H1 (cell line): ENCODE measurements around the gene KLHDC10. TPM values are rescaled to one million over a fixed set of nuclear protein-coding genes. Genes with fewer than 3 reads are reported as not detected.

Source experiments
- CTCF ChIA-PET: fragments of 300-600 bp; sonication (Branson Sonifier 250); formaldehyde crosslinking; loops from one replicate; lab custom pipeline; 2021; ENCODE audit not compliant: partially characterized antibody; lab: Charles Lee
- POLR2A ChIA-PET: fragments of 300-600 bp; sonication (Branson Sonifier 250); formaldehyde crosslinking; loops from one replicate; lab custom pipeline; 2021; ENCODE audit warnings: inconsistent platforms; ENCODE audit not compliant: partially characterized antibody; lab: Charles Lee
- DNase-seq, 2 experiments: peaks; one replicate each; pipeline versions ENCODE4 v3.0.0 to v3.0.0-alpha.2; 2010 to 2022; ENCODE audit warnings: low spot score in 2 of 2, low read depth in 1 of 2, mixed read lengths in 1 of 2
- FAIRE-seq: peaks from 2 replicates; lab custom pipeline; 2011; peaks lifted over from hg19 to GRCh38; lab: Jason Lieb, UNC
- H2AFZ ChIP-seq: 2 replicates; pipeline ENCODE4 v1.8.1; 2012; ENCODE audit warnings: low read length, inconsistent platforms
- H2AK5ac ChIP-seq: 2 replicates; pipeline ENCODE4 v1.6.1; 2013; ENCODE audit warnings: low read depth, low read length
- H2BK120ac ChIP-seq: replicated peaks from 2 replicates; pipeline ENCODE3; 2013; ENCODE audit warnings: low read depth, low read length, inconsistent platforms
- H2BK12ac ChIP-seq: 2 replicates; pipeline ENCODE4 v1.6.1; 2013; ENCODE audit warnings: low read depth, low read length
- H2BK15ac ChIP-seq: 2 replicates; pipeline ENCODE4 v1.6.1; 2013; ENCODE audit warnings: low read length
- H2BK20ac ChIP-seq: 2 replicates; pipeline ENCODE4 v1.6.1; 2013; ENCODE audit warnings: low read length
- H2BK5ac ChIP-seq: 2 replicates; pipeline ENCODE4 v1.6.1; 2013; ENCODE audit warnings: low read depth, low read length
- H3K14ac ChIP-seq: 2 replicates; pipeline ENCODE4 v1.6.1; 2013; ENCODE audit warnings: inconsistent platforms; ENCODE audit not compliant: insufficient read length
- H3K18ac ChIP-seq: 2 replicates; pipeline ENCODE4 v1.6.1; 2013; ENCODE audit warnings: low read length; ENCODE audit errors: extremely low read depth
- H3K23ac ChIP-seq: 2 replicates; pipeline ENCODE4 v1.6.1; 2013; ENCODE audit warnings: inconsistent platforms; ENCODE audit not compliant: insufficient read length
- H3K23me2 ChIP-seq: 2 replicates; pipeline ENCODE4 v1.6.1; 2013; ENCODE audit warnings: low read depth, low read length
- H3K27ac ChIP-seq: 2 replicates; pipeline ENCODE4 v1.6.1; 2011; ENCODE audit warnings: low read depth, low read length, inconsistent platforms
- H3K27me3 ChIP-seq, 4 experiments: replicated peaks in 1 of 4; 1 replicate in 1 of 4; 2 replicates in 3 of 4; pipeline versions ENCODE4 v1.6.1 to v1.8.1; 2011 to 2013; ENCODE audit warnings: low read length in 3 of 4, mild to moderate bottlenecking in 3 of 4, inconsistent platforms in 2 of 4, mixed read lengths in 2 of 4, moderate library complexity in 1 of 4; ENCODE audit not compliant: control insufficient read depth in 3 of 4, insufficient read depth in 3 of 4; ENCODE audit errors: extremely low read depth in 1 of 4
- H3K36me3 ChIP-seq, 4 experiments: 2 replicates each; pipeline versions ENCODE4 v1.6.1 to v1.8.1; 2011 to 2013; ENCODE audit warnings: mild to moderate bottlenecking in 4 of 4, low read length in 3 of 4, moderate library complexity in 2 of 4, control low read depth in 1 of 4, inconsistent platforms in 1 of 4; ENCODE audit not compliant: insufficient read depth in 4 of 4, control insufficient read depth in 2 of 4
- H3K4ac ChIP-seq: replicated peaks from 2 replicates; pipeline ENCODE3; 2013; ENCODE audit warnings: low read length, low read depth, mixed read lengths, inconsistent platforms; ENCODE audit not compliant: insufficient read length
- H3K4me1 ChIP-seq, 4 experiments: replicated peaks in 1 of 4; 1 replicate in 1 of 4; 2 replicates in 3 of 4; pipeline versions ENCODE4 v1.6.1 to v1.8.1; 2011 to 2013; ENCODE audit warnings: low read length in 3 of 4, inconsistent platforms in 2 of 4, mixed read lengths in 1 of 4; ENCODE audit not compliant: insufficient read depth in 4 of 4, control insufficient read depth in 3 of 4
- H3K4me2 ChIP-seq, 2 experiments: 2 replicates each; pipeline versions ENCODE4 v1.6.1 to v1.8.1; 2011 to 2013; ENCODE audit warnings: low read depth in 2 of 2, low read length in 2 of 2, control low read depth in 1 of 2, inconsistent platforms in 1 of 2, mild to moderate bottlenecking in 1 of 2; ENCODE audit not compliant: insufficient read depth in 1 of 2
- H3K4me3 ChIP-seq, 4 experiments: fragments of 200-600, 300-600 bp in 1 of 4; sonication (generic), shearing (Covaris generic), sonication (Bioruptor Twin) in 1 of 4; 2 replicates each; pipeline versions ENCODE4 v1.5.1 to v1.8.1; 2011 to 2016; ENCODE audit warnings: low read length in 4 of 4, low read depth in 3 of 4, control low read depth in 2 of 4, inconsistent platforms in 2 of 4, mild to moderate bottlenecking in 2 of 4, mixed read lengths in 1 of 4, moderate library complexity in 1 of 4; ENCODE audit not compliant: insufficient read depth in 2 of 4; ENCODE audit errors: extremely low read depth in 1 of 4
- H3K56ac ChIP-seq: replicated peaks from 2 replicates; pipeline ENCODE3; 2013; ENCODE audit warnings: low read depth, mild to moderate bottlenecking, mixed read lengths, low read length, inconsistent platforms; ENCODE audit not compliant: insufficient read length
- H3K79me1 ChIP-seq: 2 replicates; pipeline ENCODE4 v1.6.1; 2013; ENCODE audit warnings: low read depth, low read length, control low read depth
- H3K79me2 ChIP-seq, 2 experiments: 2 replicates each; pipeline versions ENCODE4 v1.6.1 to v1.8.1; 2012 to 2013; ENCODE audit warnings: low read length in 2 of 2, mild to moderate bottlenecking in 2 of 2, inconsistent platforms in 1 of 2; ENCODE audit not compliant: insufficient read depth in 2 of 2, control insufficient read depth in 1 of 2
- H3K9ac ChIP-seq, 4 experiments: replicated peaks in 1 of 4; 1 replicate in 1 of 4; 2 replicates in 3 of 4; pipeline versions ENCODE4 v1.6.1 to v1.8.1; 2011 to 2013; ENCODE audit warnings: low read depth in 3 of 4, low read length in 3 of 4, control low read depth in 2 of 4, mild to moderate bottlenecking in 2 of 4, moderate library complexity in 2 of 4, inconsistent platforms in 1 of 4; ENCODE audit errors: extremely low read depth in 1 of 4
- H3K9me3 ChIP-seq, 2 experiments: 2 replicates each; pipeline versions ENCODE4 v1.6.1 to v1.8.1; 2012 to 2013; ENCODE audit warnings: mild to moderate bottlenecking in 2 of 2, moderate library complexity in 2 of 2, control low read depth in 1 of 2, inconsistent platforms in 1 of 2, low read depth in 1 of 2, low read length in 1 of 2, mixed read lengths in 1 of 2; ENCODE audit not compliant: insufficient read depth in 2 of 2
- H4K20me1 ChIP-seq, 2 experiments: replicated peaks in 1 of 2; 2 replicates each; pipeline versions ENCODE3 to v1.8.1; 2011 to 2013; ENCODE audit warnings: inconsistent platforms in 2 of 2, low read length in 2 of 2, mild to moderate bottlenecking in 1 of 2; ENCODE audit not compliant: insufficient read depth in 2 of 2, control insufficient read depth in 1 of 2
- H4K5ac ChIP-seq: 2 replicates; pipeline ENCODE4 v1.6.1; 2013; ENCODE audit warnings: low read length, low read depth, mixed read lengths, inconsistent platforms; ENCODE audit not compliant: insufficient read length
- H4K8ac ChIP-seq: 2 replicates; pipeline ENCODE4 v1.8.0; 2013; ENCODE audit warnings: mild to moderate bottlenecking, moderate library complexity, low read length, inconsistent platforms; ENCODE audit not compliant: insufficient read depth; ENCODE audit errors: extremely low read depth
- H4K91ac ChIP-seq: replicated peaks from 2 replicates; pipeline ENCODE3; 2013; ENCODE audit warnings: low read length, mixed read lengths, inconsistent platforms; ENCODE audit not compliant: insufficient read length
- ATF2 ChIP-seq: IDR thresholded peaks from 2 replicates; pipeline ENCODE4 v1.6.1; 2012; ENCODE audit warnings: low read length, inconsistent platforms
- BACH1 ChIP-seq: IDR thresholded peaks from 2 replicates; pipeline ENCODE4 v1.6.1; 2012; ENCODE audit warnings: low read length, improper control_type of control experiment
- BRCA1 ChIP-seq: IDR thresholded peaks from 2 replicates; pipeline ENCODE4 v1.6.1; 2012; ENCODE audit warnings: low read depth, low read length, improper control_type of control experiment
- CBX5 ChIP-seq: fragments of 300-800, 300-1000 bp; sonication (generic); IDR thresholded peaks from 2 replicates; pipeline ENCODE4 v1.7.1; 2016; ENCODE audit warnings: antibody characterized with exemption, low read length, low read depth
- KDM1A ChIP-seq: fragments of 200-600, 300-600 bp; sonication (generic); IDR thresholded peaks from 2 replicates; pipeline ENCODE4 v1.7.1; 2016; ENCODE audit warnings: mild to moderate bottlenecking, low read length, borderline replicate concordance
- MAX ChIP-seq: IDR thresholded peaks from 2 replicates; pipeline ENCODE4 v1.6.1; 2012; ENCODE audit warnings: inconsistent platforms
- PHF8 ChIP-seq: fragments of 200-600 bp; sonication (generic); conservative IDR thresholded peaks from 2 replicates; pipeline ENCODE4 v1.7.1; 2012; ENCODE audit warnings: low read depth, mild to moderate bottlenecking, inconsistent platforms, low read length, moderate library complexity
- RXRA ChIP-seq: IDR thresholded peaks from 2 replicates; pipeline ENCODE4 v1.6.1; 2011; ENCODE audit warnings: low read depth, mild to moderate bottlenecking, low read length, moderate library complexity; ENCODE audit not compliant: insufficient read depth
- SAP30 ChIP-seq: fragments of 300-600 bp; sonication (generic); IDR thresholded peaks from 2 replicates; pipeline ENCODE4 v1.7.1; 2012; ENCODE audit warnings: low read length, moderate library complexity, mild to moderate bottlenecking, inconsistent platforms; ENCODE audit not compliant: insufficient read depth, insufficient replicate concordance
- TEAD4 ChIP-seq: IDR thresholded peaks from 2 replicates; pipeline ENCODE4 v1.6.1; 2012; ENCODE audit warnings: low read depth, low read length, inconsistent platforms, mixed read lengths
- USF2 ChIP-seq: IDR thresholded peaks from 2 replicates; pipeline ENCODE4 v1.6.1; 2011; ENCODE audit warnings: low read length, improper control_type of control experiment
- WGBS, 2 experiments: shearing (Covaris generic) in 1 of 2; methylation state at CpG; one replicate each; pipeline versions ENCODE4 v1.1.6 to v1.1.7; 2013 to 2015; ENCODE audit warnings: low lambda C conversion rate in 2 of 2, mixed read lengths in 2 of 2, inconsistent platforms in 1 of 2, low coverage in 1 of 2, missing lambda C conversion rate in 1 of 2; ENCODE audit not compliant: insufficient replicate concordance in 2 of 2, insufficient coverage in 1 of 2, insufficient read length in 1 of 2; ENCODE audit errors: extremely low coverage in 1 of 2, missing lambda C conversion rate in 1 of 2; 5-methylcytosine and 5-hydroxymethylcytosine counted together
- polyA plus RNA-seq, 7 experiments: library from polyadenylated mRNA; depleted of rRNA in 3 of 7; stranded (reverse) in 5 of 7; unstranded in 2 of 7; fragments of >200 nt in 5 of 7; fragments of 200-250 nt in 2 of 7; gene quantifications; 1 replicate in 5 of 7; 2 replicates in 1 of 7; 4 replicates in 1 of 7; pipeline versions ENCODE4 v1.2.1 to v1.2.3, GENCODE V29; 2011 to 2013; ENCODE audit warnings: missing spikeins in 2 of 7, mixed read lengths in 2 of 7
- total RNA-seq: library from RNA; stranded (reverse); fragmentation: NEBNext Ultra II Directional; extraction: Animal tissue kit (Norgen Biotek cat#: 25700); gene quantifications from 2 replicates; pipeline ENCODE4 v1.2.1, GENCODE V29; 2021

Gene KLHDC10
- total and polyA plus RNA-seq, 2 of the 8 experiments (the other 6 are each of a cell fraction or from before 2014, with no cell fraction given), result 6.6 to 14.5 TPM

GRCh38 chr7:130182990-130183389, 112.7 kb downstream of the KLHDC10 start:
- no peaks in the 10 kb centered on the region for H3K27me3 ChIP-seq
- POLR2A ChIA-PET, result interaction anchor here (1.2 kb wide), 1 partner anchor 22 kb away, joined by 3 read pairs; the partner anchor contains the start of gene TMEM209
- H3K79me2 ChIP-seq, result no peaks in the 10 kb centered on the region
- WGBS, 2 experiments, result 59% methylated on average over 2 of the region's 2 CpGs; no CpG with 5 or more reads in 1 of the 2 experiments
- H2BK120ac ChIP-seq, result no peak overlapping the region
- H3K79me1 ChIP-seq, result no peaks in the 10 kb centered on the region
- H3K18ac ChIP-seq, result no peak overlapping the region
- no peak overlapping the region for H4K91ac ChIP-seq
- no peak overlapping the region for H4K5ac ChIP-seq
- no peaks in the 10 kb centered on the region for H3K23me2 ChIP-seq
- H3K36me3 ChIP-seq, result peaks cover 7 to 47% (median 25%) of the 10 kb centered on the region in 4 experiments
- DNase-seq (no peak), FAIRE-seq (no peak)
- H3K4me3 ChIP-seq, result no peak overlapping the region
- H3K9ac ChIP-seq, result no peak overlapping the region
- H2BK12ac ChIP-seq, result no peak overlapping the region
- no peak overlapping the region for H2BK15ac ChIP-seq
- no peaks in the 10 kb centered on the region for H3K9me3 ChIP-seq
- no peaks in the 10 kb centered on the region for H4K20me1 ChIP-seq
- H2AK5ac ChIP-seq, result no peak overlapping the region
- H2AFZ ChIP-seq, result no peak overlapping the region
- H2BK20ac ChIP-seq, result no peak overlapping the region
- no peak overlapping the region for H4K8ac ChIP-seq
- no peak overlapping the region for H3K23ac ChIP-seq
- no peak overlapping the region for H3K56ac ChIP-seq
- CTCF ChIA-PET, result interaction anchor here (0.6 to 1.0 kb wide), 3 partner anchors 9 to 722 kb away, joined by 3 to 5 read pairs (median 3); no protein-coding TSS in a partner anchor
- H3K4me1 ChIP-seq, result no peaks in the 10 kb centered on the region
- H3K14ac ChIP-seq, result no peak overlapping the region
- H3K4me2 ChIP-seq, result no peak overlapping the region
- no peak overlapping the region for H3K4ac ChIP-seq
- no peak overlapping the region for H3K27ac ChIP-seq
- H2BK5ac ChIP-seq, result no peak overlapping the region
- TF ChIP-seq SAP30, result no peak
- no peak for TF ChIP-seq RXRA
- no peak for TF ChIP-seq TEAD4
- TF ChIP-seq MAX, result no peak
- TF ChIP-seq KDM1A, result no peak
- TF ChIP-seq ATF2, result no peak
- no peak for TF ChIP-seq BRCA1
- TF ChIP-seq PHF8, result no peak
- no peak for TF ChIP-seq BACH1
- TF ChIP-seq USF2, result no peak
- no peak for TF ChIP-seq CBX5
